ENCODE results near the gene CDX4. TPM values are rescaled to one million over a fixed set of nuclear protein-coding genes. Genes with fewer than 3 reads are reported as not detected.

Gene CDX4, protein sequence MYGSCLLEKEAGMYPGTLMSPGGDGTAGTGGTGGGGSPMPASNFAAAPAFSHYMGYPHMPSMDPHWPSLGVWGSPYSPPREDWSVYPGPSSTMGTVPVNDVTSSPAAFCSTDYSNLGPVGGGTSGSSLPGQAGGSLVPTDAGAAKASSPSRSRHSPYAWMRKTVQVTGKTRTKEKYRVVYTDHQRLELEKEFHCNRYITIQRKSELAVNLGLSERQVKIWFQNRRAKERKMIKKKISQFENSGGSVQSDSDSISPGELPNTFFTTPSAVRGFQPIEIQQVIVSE
- not detected in 2 replicates for total RNA-seq (2022)
- not detected for Bru-seq, nascent RNA
- BruChase-seq, experiment 1, labeled RNA remaining after a 6-hour chase = not detected
- BruChase-seq, experiment 2, labeled RNA remaining after a 2-hour chase = not detected
- long read RNA-seq = 0 reads

GRCh38 chrX:73446831-73447230 is at the start of gene CDX4:
TSS of gene CDX4 (plus strand) at chrX:73447053. CDS start at chrX:73447254, 201 bp downstream.
- CTCF ChIA-PET = no interaction called here
- DNase-seq = no peak
- no TSS peak for BruUV-seq (replicated peaks)
- Mint-ChIP-seq H3K9me3 (ENCODE audit: low read depth, unreplicated experiment) (peaks cover 14% of the 10 kb centered on the region), H3K4me1 (ENCODE audit: low read depth, unreplicated experiment) (no peaks in the 10 kb centered on the region), H3K4me3 (ENCODE audit: low read depth, unreplicated experiment) (no peak within 1 kb of the TSS), H3K36me3 (ENCODE audit: insufficient read depth, unreplicated experiment) (no peaks in the 10 kb centered on the region), H3K27me3 (ENCODE audit: unreplicated experiment) (no peaks in the 10 kb centered on the region), H3K27ac (ENCODE audit: unreplicated experiment) (no peak within 1 kb of the TSS)
- intact Hi-C loops (cut with micrococcal nuclease; ENCODE audit: unreplicated experiment) = no loop called here
- TF ChIP-seq, protein P1, sequence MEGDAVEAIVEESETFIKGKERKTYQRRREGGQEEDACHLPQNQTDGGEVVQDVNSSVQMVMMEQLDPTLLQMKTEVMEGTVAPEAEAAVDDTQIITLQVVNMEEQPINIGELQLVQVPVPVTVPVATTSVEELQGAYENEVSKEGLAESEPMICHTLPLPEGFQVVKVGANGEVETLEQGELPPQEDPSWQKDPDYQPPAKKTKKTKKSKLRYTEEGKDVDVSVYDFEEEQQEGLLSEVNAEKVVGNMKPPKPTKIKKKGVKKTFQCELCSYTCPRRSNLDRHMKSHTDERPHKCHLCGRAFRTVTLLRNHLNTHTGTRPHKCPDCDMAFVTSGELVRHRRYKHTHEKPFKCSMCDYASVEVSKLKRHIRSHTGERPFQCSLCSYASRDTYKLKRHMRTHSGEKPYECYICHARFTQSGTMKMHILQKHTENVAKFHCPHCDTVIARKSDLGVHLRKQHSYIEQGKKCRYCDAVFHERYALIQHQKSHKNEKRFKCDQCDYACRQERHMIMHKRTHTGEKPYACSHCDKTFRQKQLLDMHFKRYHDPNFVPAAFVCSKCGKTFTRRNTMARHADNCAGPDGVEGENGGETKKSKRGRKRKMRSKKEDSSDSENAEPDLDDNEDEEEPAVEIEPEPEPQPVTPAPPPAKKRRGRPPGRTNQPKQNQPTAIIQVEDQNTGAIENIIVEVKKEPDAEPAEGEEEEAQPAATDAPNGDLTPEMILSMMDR (IDR thresholded peaks at IDR 0.05; ENCODE audit: unreplicated experiment) = no peak

- no peak for DNase-seq
- Mint-ChIP-seq H3K27ac (ENCODE audit: unreplicated experiment) (no peak overlapping the region), H3K9me3 (ENCODE audit: low read depth, unreplicated experiment) (peaks cover 5% of the 10 kb centered on the region), H3K4me1 (ENCODE audit: low read depth, unreplicated experiment) (no peaks in the 10 kb centered on the region), H3K4me3 (ENCODE audit: low read depth, unreplicated experiment) (no peak overlapping the region), H3K36me3 (ENCODE audit: insufficient read depth, unreplicated experiment) (no peaks in the 10 kb centered on the region), H3K27me3 (ENCODE audit: unreplicated experiment) (no peaks in the 10 kb centered on the region)
- intact Hi-C loops (cut with micrococcal nuclease; ENCODE audit: unreplicated experiment) = no loop called here
- TF ChIP-seq, protein P1 (IDR thresholded peaks at IDR 0.05; ENCODE audit: unreplicated experiment) = no peak
- no TSS peak for BruUV-seq (replicated peaks)
- CTCF ChIA-PET = no interaction called here
These were observed 48.5 kb upstream of the CDX4 start for GRCh38 chrX:73398185-73398914.

- CTCF ChIA-PET = no interaction called here
- H3K36me3 Mint-ChIP-seq (ENCODE audit: insufficient read depth, unreplicated experiment) = no peaks in the 10 kb centered on the region
- TF ChIP-seq, protein P1 (IDR thresholded peaks at IDR 0.05; ENCODE audit: unreplicated experiment) = no peak
- DNase-seq = no peak
- BruUV-seq (replicated peaks) = no TSS peak
- no peak overlapping the region for H3K4me3 Mint-ChIP-seq (ENCODE audit: low read depth, unreplicated experiment)
- intact Hi-C loops (cut with micrococcal nuclease; ENCODE audit: unreplicated experiment) = no loop called here
- H3K27ac Mint-ChIP-seq (ENCODE audit: unreplicated experiment) = no peak overlapping the region
- H3K4me1 Mint-ChIP-seq (ENCODE audit: low read depth, unreplicated experiment) = no peaks in the 10 kb centered on the region
- H3K27me3 Mint-ChIP-seq (ENCODE audit: unreplicated experiment) = no peaks in the 10 kb centered on the region
- peaks cover 10% of the 10 kb centered on the region for H3K9me3 Mint-ChIP-seq (ENCODE audit: low read depth, unreplicated experiment)
These were observed 46.6 kb upstream of the CDX4 start for GRCh38 chrX:73400136-73400748.

DNA sequence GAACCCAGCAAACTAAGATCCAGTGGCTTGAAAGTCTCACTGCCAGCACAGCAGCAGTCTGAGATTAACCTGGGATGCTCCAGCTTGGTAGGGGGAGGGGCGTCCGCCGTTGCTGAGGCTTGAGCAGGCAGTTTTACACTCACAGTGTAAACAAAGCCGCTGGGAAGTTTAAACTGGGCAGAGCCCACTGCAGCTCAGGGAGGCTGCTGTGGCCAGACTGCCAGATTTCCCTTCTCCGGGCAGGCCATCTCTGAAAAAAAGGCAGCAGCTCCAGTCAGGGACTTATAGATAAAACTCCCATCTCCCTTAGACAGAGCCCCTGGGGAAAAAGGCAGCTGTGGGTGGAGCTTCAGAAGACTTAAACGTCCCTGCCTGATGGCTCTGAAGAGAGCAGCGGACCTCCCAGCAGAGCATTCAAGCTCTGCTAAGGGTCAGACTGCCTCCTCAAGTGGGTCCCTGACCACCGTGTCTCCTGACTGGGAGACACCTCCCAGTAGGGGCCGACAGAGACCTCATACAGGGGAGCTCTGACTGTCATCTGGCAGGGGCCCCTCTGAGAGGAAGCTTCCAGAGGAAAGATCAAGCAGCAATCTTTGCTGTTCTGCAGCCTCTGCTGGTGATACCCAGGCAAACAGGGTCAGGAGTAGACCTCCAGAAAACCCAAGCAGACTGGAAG is 45.1 kb upstream of the CDX4 start:
- CTCF ChIA-PET = no interaction called here
- Mint-ChIP-seq H3K27me3 (ENCODE audit: unreplicated experiment) (no peaks in the 10 kb centered on the region), H3K9me3 (ENCODE audit: low read depth, unreplicated experiment) (peaks cover 10% of the 10 kb centered on the region), H3K36me3 (ENCODE audit: insufficient read depth, unreplicated experiment) (no peaks in the 10 kb centered on the region), H3K4me3 (ENCODE audit: low read depth, unreplicated experiment) (no peak overlapping the region), H3K27ac (ENCODE audit: unreplicated experiment) (no peak overlapping the region), H3K4me1 (ENCODE audit: low read depth, unreplicated experiment) (no peaks in the 10 kb centered on the region)
- TF ChIP-seq, protein P1 (IDR thresholded peaks at IDR 0.05; ENCODE audit: unreplicated experiment) = no peak
- no peak for DNase-seq
- BruUV-seq (replicated peaks) = no TSS peak
- intact Hi-C loops (cut with micrococcal nuclease; ENCODE audit: unreplicated experiment) = no loop called here
